GM19240 (cell line): ENCODE data around the gene TGM3.
"Not testable (repeated sequence)": the region's sequence is repeated elsewhere in the genome, so short reads cannot be mapped to it uniquely, and the experiment has no call there.

Source experiments
- DNase-seq: peaks from one replicate; pipeline ENCODE4 v3.0.0; 2011; ENCODE audit warnings: low spot score; ENCODE audit not compliant: insufficient read length

Gene TGM3, protein sequence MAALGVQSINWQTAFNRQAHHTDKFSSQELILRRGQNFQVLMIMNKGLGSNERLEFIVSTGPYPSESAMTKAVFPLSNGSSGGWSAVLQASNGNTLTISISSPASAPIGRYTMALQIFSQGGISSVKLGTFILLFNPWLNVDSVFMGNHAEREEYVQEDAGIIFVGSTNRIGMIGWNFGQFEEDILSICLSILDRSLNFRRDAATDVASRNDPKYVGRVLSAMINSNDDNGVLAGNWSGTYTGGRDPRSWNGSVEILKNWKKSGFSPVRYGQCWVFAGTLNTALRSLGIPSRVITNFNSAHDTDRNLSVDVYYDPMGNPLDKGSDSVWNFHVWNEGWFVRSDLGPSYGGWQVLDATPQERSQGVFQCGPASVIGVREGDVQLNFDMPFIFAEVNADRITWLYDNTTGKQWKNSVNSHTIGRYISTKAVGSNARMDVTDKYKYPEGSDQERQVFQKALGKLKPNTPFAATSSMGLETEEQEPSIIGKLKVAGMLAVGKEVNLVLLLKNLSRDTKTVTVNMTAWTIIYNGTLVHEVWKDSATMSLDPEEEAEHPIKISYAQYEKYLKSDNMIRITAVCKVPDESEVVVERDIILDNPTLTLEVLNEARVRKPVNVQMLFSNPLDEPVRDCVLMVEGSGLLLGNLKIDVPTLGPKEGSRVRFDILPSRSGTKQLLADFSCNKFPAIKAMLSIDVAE

DNA sequence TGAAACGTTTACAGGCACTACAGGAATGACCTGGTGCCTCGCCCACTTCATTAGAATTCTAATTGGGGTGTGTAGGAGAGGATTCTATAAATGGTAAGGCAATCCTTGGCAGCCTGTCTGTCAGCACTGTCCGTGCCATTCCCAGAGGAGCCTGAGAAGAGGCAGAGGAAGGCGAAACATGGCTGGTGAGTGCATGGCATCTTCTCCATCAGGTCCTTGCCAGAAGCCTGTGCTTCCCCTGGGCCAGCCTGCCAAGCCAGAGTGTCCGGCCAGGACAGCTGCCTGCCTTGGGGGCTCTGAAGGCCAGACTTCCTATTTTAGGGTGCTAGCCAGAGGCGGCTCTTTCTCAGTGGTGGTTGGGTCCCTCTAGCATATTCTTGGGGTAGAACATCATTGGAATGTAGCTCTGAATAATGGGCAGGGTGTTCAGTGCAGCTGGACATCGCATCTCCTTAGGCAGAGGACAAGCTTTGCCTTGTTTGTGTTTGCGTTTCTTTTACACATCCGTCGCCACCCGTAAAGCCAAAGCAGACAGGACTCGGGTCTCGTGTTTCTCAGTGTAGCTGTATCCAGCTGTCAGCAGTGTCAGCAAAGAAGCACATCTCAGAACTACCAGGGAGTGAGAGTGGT is at the start of gene TGM3:
TSS of gene TGM3 (plus strand) at position 116 of the 630 bp plus-strand sequence. CDS start at position 179, 63 bp downstream.
- DNase-seq: no peak

DNA sequence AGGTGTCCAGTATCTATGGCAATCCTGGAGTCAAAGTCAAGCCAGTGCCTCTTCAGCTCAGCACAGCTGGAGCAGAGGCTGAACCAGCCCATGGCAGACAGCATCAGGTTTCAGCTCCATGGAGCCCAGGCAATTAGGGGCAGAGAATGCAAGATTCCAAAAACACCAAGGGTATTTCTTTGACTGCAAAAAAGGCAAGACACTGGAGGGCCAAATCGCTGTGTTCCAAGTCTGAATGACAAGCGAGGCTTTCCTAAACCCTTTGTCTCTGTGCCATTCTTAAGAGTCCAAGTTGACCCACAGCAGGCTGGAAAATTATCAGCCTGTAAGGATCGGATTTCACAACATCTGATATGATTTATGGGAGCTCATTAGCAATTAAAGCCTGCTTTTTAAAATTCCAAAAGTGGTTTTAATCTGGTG is 49.7 kb upstream of the TGM3 start:
- no peak for DNase-seq

DNA sequence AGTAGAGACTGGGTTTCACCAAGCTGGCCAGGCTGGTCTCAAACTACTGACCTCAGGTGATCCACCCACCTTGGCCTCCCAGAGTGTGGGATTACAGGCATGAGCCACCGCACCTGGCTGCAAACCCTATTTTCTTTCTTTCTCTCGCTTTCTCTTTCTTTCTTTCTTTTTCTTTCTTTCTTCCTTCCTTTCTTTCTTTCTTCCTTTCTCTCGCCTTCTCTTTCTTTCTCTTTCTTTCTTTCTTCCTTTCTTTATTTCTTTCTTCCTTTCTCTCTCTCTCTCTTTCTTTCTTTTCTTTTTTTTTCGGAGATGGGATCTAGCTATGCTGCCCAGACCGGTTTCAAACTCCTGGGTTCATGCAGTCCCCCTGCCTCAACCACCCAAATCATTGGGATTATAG is 47.0 kb upstream of the TGM3 start:
- no peak for DNase-seq

DNA sequence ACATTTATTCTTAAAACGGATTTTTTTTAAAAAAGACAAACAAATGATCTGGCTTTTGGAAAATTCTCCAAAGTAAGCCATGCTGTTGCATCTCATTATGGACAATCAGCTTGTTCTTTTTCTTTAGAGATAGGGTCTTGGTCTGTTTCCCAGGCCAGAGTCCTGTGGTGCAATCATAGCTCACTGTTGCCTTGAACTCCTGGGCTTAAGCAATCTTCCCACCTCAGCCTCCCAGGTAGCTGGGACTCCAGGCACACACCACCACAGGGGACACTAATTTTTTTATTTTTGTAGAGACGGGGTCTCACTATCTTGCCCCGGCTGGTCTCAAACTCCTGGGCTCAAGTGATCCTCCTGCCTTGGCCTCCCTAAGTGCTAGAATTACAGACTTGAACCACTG is 45.9 kb upstream of the TGM3 start:
- DNase-seq: no peak

DNA sequence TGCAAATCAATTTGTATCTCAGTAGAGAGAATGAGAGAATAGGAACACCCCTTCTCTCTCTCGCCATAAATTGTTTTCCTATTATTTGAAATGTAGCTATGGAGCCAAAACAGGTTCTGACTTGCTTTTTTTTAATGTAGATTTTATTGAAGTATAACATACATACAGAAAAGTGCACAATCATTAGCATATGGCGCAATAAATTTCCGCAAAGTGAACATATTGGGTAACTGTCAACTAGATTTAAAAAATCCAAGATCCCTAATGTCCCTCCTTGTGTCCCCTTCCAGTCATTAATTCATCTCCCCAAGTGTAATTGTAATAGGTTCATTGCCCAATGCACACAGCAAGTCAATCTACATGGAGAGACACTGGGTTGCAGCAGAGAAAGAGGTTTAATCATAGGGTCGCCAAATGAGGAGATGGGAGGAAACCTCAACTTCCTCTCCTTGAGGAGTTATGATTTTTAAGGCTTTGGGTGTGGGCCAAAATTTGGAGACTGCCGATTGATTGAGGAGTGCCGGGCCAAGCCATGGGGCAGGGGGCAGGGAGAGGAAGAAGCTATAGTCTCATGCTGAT is 43.3 kb upstream of the TGM3 start:
- no peak for DNase-seq

DNA sequence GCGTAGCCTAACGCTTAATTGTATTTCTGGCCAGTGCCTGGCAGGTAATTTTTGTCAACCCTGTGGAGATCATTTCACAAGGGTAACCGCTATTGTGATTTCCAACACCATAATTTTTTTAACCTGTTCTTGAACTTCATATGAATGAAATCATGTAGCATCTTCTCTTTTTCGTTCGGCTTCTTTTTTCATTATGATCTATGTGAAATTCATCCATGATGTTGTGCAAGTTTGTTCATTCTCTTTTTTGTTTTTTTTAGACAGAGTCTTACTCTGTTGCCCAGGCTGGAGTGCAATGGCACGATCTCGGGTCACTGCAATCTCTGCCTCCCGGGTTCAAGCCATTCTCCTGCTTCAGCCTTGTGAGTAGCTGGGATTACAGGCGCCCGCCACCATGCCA is 42.5 kb upstream of the TGM3 start:
- no peak for DNase-seq

DNA sequence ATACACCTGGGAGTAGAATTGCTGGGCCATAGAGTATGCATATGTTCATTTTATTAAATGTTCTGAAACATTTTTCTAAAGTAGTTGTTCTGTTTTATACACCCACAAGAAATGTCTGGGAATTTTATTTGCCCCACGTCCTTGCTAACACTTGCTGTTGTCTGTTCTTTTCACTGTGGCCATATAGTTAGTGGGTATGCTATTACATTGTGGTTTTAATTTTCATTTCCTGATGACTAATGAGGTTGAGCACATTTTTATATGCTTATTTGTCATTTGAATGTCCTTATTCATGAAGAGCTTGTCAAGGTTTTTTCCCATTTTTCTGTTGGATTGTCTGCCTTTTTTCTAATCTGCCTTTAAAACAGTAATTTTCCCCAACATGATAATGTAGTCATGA is 41.5 kb upstream of the TGM3 start:
- no peak for DNase-seq

DNA sequence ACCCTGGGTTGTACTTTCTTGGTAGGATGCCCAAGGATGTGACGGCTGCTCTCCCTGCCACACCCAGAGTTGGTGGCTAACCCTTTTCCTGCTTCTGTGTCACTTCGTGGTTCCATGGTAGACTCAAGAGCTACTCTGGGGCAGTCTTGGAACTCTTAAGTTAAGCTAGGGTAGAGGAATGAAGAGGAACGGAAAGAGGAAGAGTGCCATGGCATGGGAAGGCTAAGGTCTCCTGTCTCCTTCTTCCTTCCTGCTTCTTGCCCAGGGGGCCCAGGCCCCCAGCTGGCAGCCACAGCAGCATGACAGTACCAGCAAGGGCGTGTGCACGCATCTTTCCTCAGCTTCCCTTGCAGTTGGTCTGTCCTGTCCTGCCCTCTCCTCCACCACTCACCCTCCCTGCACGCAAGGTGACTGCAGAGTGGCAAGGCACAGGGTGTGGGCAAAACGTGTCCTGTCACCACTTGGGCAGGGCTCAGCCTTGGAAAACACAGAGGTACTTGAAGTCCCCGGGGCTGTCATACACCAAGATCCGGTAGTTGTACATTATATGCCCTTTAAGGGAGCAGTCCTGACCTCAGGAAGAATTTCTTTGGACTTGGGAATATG is 39.8 kb upstream of the TGM3 start:
- no peak for DNase-seq

DNA sequence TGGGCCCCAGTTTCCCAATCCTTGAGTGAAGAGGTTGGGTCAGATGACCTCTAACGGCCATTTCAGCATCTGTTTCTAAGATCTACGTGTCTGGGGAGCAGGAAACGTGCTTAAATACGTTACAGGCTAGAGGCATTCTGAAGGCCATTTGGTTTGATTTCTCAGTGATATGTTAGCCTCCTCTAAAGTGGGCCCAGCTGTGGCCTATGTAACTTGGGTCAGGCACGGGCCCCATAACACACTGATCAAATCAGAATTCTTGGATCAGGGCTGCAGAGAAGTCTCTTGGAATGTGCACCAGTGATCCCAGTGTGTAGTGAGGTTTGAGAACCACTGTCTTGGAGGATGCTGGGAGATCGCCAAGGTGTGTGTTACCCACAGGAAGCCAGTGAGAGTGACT is 36.1 kb upstream of the TGM3 start:
- no peak for DNase-seq

DNA sequence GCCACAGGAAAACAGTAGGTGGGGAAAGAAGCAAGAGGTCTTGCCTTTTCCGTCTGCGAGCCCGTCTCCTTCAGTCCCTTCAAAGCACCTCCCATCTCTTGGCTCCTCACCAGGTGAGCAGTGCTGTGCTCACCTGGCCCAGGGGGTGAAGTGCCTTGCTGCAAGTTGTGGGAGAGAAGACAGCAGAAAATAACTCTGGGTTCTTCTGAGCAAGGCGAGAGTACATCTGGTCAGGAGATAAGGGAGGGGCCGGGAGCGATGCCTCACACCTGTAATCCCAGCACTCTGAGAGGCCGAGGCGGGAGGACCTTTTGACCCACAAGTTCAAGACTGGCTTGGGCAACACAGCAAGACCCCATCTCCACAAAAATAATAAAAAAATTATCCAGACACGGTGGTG is 35.6 kb upstream of the TGM3 start:
- no peak for DNase-seq

DNA sequence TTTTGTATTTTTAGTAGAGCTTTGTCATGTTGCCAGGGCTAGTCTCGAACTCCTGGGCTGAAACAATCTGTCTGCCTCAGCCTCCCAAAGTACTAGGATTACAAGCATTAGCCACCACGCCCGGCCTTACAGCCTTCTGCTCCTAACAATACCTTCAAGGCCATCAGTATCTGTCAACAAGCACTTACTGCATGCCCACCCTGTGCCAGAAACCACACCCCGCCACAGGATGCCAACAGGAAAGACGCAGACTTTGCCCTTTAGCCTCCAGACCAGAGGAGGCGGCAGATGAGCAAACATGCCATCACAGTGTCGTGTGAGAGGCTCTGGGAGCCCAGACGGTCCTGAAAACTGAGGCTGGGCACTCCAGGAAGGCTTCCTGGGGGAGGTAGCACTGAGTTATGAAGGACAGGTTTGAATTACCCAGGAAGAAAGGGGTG is 34.7 kb upstream of the TGM3 start:
- DNase-seq: no peak

DNA sequence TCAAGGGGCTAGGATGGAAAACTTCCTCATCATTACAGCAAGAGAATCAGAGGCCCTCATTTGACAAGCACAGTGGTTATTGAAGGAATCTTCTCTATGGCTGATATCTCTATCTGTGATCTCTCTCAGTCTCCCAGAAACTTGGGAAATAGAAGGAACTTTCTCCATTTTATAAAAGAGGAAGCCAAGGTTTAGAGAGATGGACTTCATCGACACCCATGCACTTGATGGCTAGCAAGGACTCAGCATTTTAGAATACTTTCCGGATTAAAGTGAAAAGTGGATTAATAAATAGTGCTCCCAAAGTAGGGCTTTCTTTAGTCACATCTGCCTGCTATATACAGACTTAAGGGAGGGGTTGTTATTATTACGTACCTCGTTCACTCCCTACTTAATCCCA is 34.2 kb upstream of the TGM3 start:
- DNase-seq: no peak

DNA sequence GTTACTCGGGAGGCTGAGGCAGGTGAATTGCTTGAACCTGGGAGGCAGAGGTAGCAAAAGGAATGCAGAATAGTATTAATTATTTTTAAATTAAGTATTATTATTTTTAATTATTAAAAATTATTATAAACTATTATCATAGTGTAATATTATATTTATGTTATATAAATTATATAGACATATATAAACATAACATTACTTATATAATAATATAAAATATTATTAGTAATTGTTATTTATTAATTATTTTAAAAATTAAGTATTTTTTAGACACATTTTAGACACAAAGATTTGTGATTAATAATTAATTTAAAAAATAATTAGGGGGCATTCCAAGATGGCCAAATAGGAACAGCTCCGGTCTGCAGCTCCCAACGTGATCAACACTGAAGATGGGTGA is 31.7 kb upstream of the TGM3 start:
- no peak for DNase-seq

DNA sequence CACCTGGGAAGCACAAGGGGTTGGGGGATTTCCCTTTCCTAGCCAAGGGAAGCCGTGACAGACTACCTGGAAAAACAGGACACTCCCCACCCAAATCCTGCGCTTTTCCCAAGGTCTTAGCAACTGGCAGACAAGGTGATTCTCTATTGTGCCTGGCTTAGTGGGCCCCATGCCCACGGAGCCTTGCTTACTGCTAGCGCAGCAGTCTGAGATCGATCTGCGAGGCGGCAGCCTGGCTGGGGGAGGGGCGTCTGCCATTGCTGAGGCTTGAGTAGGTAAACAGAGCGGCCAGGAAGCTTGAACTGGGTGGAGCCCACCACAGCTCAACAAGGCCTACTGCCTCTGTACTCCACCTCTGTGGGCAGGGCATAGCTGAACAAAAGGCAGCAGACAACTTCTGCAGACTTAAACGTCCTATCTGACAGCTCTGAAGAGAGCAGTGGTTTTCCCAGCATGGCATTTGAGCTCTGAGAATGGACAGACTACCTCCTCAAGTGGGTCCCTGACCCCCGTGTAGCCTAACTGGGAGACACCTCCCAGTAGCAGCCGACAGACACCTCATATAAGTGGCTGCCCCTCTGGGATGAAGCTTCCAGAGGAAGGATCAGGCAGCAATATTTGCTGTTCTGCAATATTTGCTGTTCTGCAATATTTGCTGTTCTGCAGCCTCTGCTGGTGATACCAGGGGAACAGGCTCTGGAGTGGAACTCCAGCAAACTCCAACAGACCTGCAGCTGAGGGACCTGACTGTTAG is 31.0 kb upstream of the TGM3 start:
- not testable (repeated sequence) for DNase-seq

DNA sequence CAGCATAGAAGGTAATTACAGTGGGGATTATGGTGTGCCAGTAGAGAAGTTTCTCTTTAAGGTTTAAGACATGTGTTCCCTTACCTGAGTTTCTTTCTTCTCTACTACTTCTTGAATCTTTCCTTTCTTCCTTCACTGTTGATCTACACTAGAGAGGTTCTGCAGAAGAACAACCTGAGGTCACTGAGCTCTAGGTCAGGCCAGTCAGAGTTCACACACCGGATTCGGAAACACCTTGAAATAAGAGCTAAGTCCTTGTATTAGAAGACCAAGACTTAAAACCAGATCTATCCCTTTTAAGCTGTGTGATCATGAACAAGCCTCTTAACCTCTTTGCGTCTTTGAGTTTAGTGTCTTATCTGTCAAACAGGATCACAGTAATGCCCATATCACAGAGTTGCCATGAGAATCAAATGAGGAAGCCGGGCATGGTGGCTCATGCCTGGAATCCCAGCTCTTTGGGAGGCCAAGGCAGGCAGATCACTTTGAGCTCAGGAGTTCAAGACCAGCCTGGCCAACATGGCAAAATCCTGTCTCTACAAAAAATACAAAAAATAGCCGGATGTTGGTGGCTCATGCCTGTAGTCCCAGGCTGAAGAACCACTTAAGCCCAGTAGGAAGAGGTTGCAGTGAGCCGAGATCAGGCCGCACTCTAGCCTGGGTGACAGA is 22.0 kb upstream of the TGM3 start:
- no peak for DNase-seq

DNA sequence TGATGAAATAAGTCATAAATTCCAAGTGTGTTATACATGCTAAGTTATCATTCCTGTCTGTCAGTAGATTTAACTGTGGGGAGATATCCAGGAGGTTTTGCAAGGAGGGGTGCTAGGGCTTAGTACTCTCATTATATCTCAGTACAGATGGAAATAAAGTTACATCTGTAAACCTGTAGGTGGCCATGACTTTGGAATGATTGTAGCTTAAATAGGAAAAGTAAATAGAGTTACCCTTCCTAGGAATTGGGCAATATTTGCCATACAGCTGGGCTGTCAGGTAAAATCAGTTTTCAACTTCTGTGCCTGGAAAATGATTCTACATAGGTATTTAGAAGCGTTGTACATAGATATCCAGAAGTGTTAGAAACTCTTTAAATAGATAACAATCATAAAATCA is 19.8 kb upstream of the TGM3 start:
- DNase-seq: no peak

DNA sequence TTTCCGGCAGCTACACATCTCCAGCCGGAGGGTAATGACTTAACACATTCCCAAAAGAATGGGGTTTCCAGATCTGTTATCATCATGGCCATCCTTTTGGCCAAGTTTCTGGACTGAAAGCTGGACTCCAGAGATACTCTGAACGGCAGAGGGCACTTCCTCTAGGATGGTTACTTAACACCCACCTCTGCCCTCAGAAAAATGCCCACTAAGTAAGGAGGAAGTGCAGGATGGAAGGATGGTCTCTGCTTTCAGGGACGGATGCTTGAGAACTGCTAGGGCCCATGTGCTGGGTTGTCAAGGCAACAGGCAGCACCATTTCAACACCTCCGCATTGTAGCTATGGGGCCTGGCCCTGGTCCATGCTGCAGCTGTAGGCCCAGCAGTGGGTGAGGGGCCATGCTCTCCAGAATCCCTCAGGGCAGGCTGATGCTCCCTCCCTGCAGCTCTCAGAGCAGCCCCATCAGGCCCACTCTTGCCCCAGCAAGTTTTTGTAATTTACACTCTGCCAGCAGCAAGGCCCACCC is 16.5 kb upstream of the TGM3 start:
- DNase-seq: no peak

DNA sequence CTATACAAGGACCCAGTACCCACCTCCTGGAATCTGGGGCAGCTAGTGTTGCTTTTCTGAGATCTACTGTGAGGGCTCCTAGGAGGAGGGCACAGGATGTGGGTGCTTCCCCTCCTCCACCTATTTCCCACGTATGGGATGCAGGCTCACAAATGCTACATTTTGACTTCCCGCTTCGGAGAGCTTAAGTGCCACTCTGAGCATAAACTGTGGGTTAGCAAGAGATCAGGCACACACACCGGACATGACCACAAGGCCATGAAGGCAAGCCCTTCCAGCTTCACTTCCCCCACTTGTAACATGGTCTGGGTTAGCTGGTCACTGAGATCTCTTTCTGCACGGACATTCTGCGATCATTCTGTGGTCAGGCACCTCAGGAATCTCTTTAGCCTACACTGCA is 15.7 kb upstream of the TGM3 start:
- DNase-seq: no peak

DNA sequence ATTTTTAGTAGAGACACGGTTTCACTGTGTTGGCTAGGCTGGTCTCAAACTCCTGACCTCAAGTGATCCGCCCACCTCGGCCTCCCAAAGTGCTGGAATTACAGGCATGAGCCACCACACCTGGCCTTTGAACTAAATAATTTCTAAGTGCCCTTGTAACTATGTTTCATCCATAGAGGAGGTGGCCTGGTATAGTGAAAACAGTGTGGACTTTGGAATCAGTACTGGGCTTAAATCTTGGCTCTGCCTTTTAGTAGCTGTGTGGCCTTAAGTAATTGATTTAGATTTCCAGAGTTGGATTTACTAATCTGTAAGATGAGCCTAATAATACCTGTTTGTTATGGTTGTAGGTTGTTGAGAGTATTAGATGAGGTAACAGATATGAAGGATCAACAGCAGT is 14.2 kb upstream of the TGM3 start:
- no peak for DNase-seq

DNA sequence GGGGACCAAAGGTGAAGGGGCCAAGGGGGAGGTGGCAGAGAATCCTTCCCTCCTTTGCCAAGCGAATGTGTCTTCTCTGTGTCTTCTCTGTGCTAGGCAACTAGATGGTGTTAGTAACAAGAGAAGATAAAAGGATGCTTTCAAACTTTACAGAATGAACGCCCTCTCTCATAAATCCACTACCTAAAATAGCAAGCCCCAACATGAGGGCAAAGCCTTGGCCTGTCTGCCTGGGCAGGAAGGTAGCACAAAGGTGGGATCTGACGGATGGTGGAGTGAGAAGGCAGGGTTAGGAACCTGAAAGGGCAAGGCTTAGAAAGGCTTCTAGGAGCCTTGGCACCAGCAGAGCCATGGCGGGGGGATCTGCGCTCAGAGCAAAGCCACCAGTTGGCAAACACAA is 13.6 kb upstream of the TGM3 start:
- DNase-seq: no peak
